DND-41 (cell line): ENCODE results near the gene MYH7B.

Experiments
- CTCF ChIP-seq: IDR thresholded peaks from 2 replicates; pipeline ENCODE4 v1.5.1; 2012; ENCODE audit warnings: borderline replicate concordance, low read length, moderate library complexity, mild to moderate bottlenecking; ENCODE audit not compliant: poor library complexity, severe bottlenecking; ENCODE audit errors: extremely low read depth
- EZH2 ChIP-seq: IDR thresholded peaks from 3 replicates; pipeline ENCODE4 v1.6.1; 2012; ENCODE audit warnings: borderline replicate concordance, low read depth, mild to moderate bottlenecking, moderate library complexity, low read length, inconsistent platforms; ENCODE audit not compliant: severe bottlenecking

GRCh38 chr20:34947336-34947735 lies 8.3 kb upstream of the MYH7B start:
- no peak for TF ChIP-seq CTCF
- no peak for TF ChIP-seq EZH2
